HEK293 (cell line): Measurements from ENCODE around the gene DAZAP1.

ENCODE experiments used
- KLF10 ChIP-seq: fragments of 450-650 bp; IDR thresholded peaks from 2 replicates; pipeline ENCODE4 v1.5.1; 2018; ENCODE audit warnings: missing biosample characterization, mild to moderate bottlenecking, missing genetic modification characterization
- SCRT2 ChIP-seq: fragments of 450-650 bp; formaldehyde crosslinking; IDR thresholded peaks from 2 replicates; pipeline ENCODE4 v1.5.1; 2016; ENCODE audit warnings: missing biosample characterization, missing genetic modification characterization
- ZNF221 ChIP-seq: fragments of 450-650 bp; formaldehyde crosslinking; IDR thresholded peaks from 2 replicates; pipeline ENCODE4 v1.5.1; 2017; ENCODE audit warnings: missing biosample characterization, missing genetic modification characterization, borderline replicate concordance
- ZNF248 ChIP-seq: fragments of 450-650 bp; formaldehyde crosslinking; IDR thresholded peaks from 2 replicates; pipeline ENCODE4 v1.5.1; 2017; ENCODE audit warnings: missing biosample characterization, missing genetic modification characterization
- ZNF37A ChIP-seq: fragments of 450-650 bp; IDR thresholded peaks from 2 replicates; pipeline ENCODE4 v1.5.1; 2018; ENCODE audit warnings: missing biosample characterization, missing genetic modification characterization
- ZNF549 ChIP-seq: fragments of 450-650 bp; IDR thresholded peaks from 2 replicates; pipeline ENCODE4 v1.5.1; 2018; ENCODE audit warnings: missing biosample characterization, missing genetic modification characterization, mild to moderate bottlenecking, inconsistent platforms, moderate library complexity
- ZNF558 ChIP-seq: fragments of 450-650 bp; formaldehyde crosslinking; IDR thresholded peaks from 2 replicates; pipeline ENCODE4 v1.5.1; 2016; ENCODE audit warnings: missing biosample characterization, missing genetic modification characterization
- ZNF843 ChIP-seq: fragments of 450-650 bp; formaldehyde crosslinking; IDR thresholded peaks from 2 replicates; pipeline ENCODE4 v1.5.1; 2016; ENCODE audit warnings: missing biosample characterization, missing genetic modification characterization
- TF ChIP-seq, protein P1 (sequence below): fragments of 450-650 bp; formaldehyde crosslinking; IDR thresholded peaks from 2 replicates; pipeline ENCODE4 v1.5.1; 2016; ENCODE audit warnings: missing biosample characterization, missing genetic modification characterization
- TF ChIP-seq, protein P2 (sequence below): fragments of 450-650 bp; formaldehyde crosslinking; IDR thresholded peaks from 2 replicates; pipeline ENCODE4 v1.5.1; 2016; ENCODE audit warnings: missing biosample characterization, missing genetic modification characterization
- TF ChIP-seq, protein P3 (sequence below): fragments of 450-650 bp; formaldehyde crosslinking; IDR thresholded peaks from 2 replicates; pipeline ENCODE4 v1.5.1; 2016; ENCODE audit warnings: missing biosample characterization, missing genetic modification characterization
- TF ChIP-seq, protein P4 (sequence below): fragments of 450-650 bp; formaldehyde crosslinking; IDR thresholded peaks from 2 replicates; pipeline ENCODE4 v1.5.1; 2016; ENCODE audit warnings: missing biosample characterization, missing genetic modification characterization

DNA sequence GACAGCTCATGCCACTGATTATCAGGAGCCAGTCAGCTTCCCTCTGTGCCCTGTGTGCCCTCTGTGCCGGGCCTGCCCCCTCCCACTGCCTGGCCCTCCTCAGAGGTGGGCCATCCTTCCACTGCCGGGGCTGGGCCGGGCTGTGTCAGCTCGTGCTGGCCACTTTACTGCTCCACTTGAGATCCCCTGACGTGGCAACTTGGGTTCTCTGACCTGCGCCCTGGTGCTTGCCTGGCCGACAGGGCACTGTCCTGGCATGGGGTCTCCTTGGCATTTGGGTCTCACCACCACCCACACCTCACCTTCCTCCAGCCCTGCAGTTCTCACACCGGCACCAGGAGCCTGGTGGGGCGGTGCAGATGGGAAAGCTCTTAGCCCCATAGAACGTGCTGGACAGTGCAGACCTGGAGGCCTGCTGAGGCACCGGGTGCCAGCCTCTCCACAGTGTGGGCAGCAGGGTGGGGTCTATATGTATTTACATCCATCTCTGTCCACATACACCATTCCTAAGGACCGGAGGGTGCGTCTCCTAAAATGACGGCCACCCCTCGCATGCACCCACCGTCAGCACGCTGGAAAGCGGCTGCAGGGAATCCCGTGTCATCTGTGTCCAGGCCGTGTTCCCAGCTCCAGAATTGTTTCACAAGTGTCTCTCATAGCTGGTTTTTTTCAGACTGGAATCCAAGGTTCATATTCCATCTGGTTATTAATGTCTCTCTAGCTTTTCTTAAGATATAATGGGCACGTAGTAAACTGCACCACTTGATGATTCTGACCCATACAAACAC, 11.8 kb downstream of the DAZAP1 start:
- TF ChIP-seq ZNF37A (no peak), ZNF558 (tag by site-specific recombination) (no peak), SCRT2 (tag by site-specific recombination) (no peak), ZNF843 (tag by site-specific recombination) (no peak), ZNF221 (tag by site-specific recombination) (no peak), ZNF248 (tag by site-specific recombination) (no peak), KLF10 (no peak), ZNF549 (tag by site-specific recombination) (no peak)
- TF ChIP-seq, protein P1, sequence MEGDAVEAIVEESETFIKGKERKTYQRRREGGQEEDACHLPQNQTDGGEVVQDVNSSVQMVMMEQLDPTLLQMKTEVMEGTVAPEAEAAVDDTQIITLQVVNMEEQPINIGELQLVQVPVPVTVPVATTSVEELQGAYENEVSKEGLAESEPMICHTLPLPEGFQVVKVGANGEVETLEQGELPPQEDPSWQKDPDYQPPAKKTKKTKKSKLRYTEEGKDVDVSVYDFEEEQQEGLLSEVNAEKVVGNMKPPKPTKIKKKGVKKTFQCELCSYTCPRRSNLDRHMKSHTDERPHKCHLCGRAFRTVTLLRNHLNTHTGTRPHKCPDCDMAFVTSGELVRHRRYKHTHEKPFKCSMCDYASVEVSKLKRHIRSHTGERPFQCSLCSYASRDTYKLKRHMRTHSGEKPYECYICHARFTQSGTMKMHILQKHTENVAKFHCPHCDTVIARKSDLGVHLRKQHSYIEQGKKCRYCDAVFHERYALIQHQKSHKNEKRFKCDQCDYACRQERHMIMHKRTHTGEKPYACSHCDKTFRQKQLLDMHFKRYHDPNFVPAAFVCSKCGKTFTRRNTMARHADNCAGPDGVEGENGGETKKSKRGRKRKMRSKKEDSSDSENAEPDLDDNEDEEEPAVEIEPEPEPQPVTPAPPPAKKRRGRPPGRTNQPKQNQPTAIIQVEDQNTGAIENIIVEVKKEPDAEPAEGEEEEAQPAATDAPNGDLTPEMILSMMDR: no peak
- TF ChIP-seq, protein P2, sequence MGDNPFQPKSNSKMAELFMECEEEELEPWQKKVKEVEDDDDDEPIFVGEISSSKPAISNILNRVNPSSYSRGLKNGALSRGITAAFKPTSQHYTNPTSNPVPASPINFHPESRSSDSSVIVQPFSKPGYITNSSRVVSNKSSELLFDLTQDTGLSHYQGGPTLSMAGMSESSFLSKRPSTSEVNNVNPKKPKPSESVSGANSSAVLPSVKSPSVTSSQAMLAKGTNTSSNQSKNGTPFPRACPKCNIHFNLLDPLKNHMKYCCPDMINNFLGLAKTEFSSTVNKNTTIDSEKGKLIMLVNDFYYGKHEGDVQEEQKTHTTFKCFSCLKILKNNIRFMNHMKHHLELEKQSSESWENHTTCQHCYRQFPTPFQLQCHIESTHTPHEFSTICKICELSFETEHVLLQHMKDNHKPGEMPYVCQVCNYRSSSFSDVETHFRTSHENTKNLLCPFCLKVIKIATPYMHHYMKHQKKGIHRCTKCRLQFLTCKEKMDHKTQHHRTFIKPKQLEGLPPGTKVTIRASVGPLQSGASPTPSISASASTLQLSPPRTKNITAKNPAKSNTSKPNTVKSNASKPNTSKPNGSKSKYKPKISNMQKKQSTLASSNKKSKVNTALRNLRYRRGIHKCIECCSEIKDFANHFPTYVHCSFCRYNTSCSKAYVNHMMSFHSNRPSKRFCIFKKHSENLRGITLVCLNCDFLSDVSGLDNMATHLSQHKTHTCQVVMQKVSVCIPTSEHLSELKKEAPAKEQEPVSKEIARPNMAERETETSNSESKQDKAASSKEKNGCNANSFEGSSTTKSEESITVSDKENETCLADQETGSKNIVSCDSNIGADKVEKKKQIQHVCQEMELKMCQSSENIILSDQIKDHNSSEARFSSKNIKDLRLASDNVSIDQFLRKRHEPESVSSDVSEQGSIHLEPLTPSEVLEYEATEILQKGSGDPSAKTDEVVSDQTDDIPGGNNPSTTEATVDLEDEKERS (tag by site-specific recombination): no peak
- TF ChIP-seq, protein P3, sequence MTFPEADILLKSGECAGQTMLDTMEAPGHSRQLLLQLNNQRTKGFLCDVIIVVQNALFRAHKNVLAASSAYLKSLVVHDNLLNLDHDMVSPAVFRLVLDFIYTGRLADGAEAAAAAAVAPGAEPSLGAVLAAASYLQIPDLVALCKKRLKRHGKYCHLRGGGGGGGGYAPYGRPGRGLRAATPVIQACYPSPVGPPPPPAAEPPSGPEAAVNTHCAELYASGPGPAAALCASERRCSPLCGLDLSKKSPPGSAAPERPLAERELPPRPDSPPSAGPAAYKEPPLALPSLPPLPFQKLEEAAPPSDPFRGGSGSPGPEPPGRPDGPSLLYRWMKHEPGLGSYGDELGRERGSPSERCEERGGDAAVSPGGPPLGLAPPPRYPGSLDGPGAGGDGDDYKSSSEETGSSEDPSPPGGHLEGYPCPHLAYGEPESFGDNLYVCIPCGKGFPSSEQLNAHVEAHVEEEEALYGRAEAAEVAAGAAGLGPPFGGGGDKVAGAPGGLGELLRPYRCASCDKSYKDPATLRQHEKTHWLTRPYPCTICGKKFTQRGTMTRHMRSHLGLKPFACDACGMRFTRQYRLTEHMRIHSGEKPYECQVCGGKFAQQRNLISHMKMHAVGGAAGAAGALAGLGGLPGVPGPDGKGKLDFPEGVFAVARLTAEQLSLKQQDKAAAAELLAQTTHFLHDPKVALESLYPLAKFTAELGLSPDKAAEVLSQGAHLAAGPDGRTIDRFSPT (tag by site-specific recombination): peak; percentile 60
- TF ChIP-seq, protein P4, sequence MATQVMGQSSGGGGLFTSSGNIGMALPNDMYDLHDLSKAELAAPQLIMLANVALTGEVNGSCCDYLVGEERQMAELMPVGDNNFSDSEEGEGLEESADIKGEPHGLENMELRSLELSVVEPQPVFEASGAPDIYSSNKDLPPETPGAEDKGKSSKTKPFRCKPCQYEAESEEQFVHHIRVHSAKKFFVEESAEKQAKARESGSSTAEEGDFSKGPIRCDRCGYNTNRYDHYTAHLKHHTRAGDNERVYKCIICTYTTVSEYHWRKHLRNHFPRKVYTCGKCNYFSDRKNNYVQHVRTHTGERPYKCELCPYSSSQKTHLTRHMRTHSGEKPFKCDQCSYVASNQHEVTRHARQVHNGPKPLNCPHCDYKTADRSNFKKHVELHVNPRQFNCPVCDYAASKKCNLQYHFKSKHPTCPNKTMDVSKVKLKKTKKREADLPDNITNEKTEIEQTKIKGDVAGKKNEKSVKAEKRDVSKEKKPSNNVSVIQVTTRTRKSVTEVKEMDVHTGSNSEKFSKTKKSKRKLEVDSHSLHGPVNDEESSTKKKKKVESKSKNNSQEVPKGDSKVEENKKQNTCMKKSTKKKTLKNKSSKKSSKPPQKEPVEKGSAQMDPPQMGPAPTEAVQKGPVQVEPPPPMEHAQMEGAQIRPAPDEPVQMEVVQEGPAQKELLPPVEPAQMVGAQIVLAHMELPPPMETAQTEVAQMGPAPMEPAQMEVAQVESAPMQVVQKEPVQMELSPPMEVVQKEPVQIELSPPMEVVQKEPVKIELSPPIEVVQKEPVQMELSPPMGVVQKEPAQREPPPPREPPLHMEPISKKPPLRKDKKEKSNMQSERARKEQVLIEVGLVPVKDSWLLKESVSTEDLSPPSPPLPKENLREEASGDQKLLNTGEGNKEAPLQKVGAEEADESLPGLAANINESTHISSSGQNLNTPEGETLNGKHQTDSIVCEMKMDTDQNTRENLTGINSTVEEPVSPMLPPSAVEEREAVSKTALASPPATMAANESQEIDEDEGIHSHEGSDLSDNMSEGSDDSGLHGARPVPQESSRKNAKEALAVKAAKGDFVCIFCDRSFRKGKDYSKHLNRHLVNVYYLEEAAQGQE: no peak
